BJ (cell line): ENCODE data around the gene CLDN18. TPM values are rescaled to one million over a fixed set of nuclear protein-coding genes. Genes with fewer than 3 reads are reported as not detected.

Experiments used
- CTCF ChIA-PET: fragments of 350-600 bp; formaldehyde crosslinking; extraction: SDS; loops from one replicate; lab custom pipeline; 2021; ENCODE audit warnings: antibody characterized with exemption, inconsistent platforms; lab: Yijun Ruan, JAX
- POLR2A ChIA-PET: fragments of 300-600 bp; sonication (Branson Sonifier 250); formaldehyde crosslinking; extraction: SDS; loops from one replicate; lab custom pipeline; 2021; ENCODE audit warnings: antibody characterized with exemption; lab: Charles Lee
- DNase-seq: peaks from one replicate; pipeline ENCODE4 v3.0.0-alpha.2; 2011; ENCODE audit warnings: low read depth
- H3K27me3 ChIP-seq: 2 replicates; pipeline ENCODE4 v1.6.0; 2011; ENCODE audit warnings: low read length; ENCODE audit not compliant: control insufficient read depth, insufficient read depth
- H3K36me3 ChIP-seq: 2 replicates; pipeline ENCODE4 v1.5.1; 2011; ENCODE audit warnings: low read length; ENCODE audit not compliant: control insufficient read depth, insufficient read depth
- H3K4me3 ChIP-seq: 2 replicates; pipeline ENCODE4 v1.5.1; 2011; ENCODE audit warnings: low read depth, mild to moderate bottlenecking, control low read depth, low read length
- polyA plus RNA-seq: library from polyadenylated mRNA; depleted of rRNA; stranded (reverse); fragments of >200 nt; gene quantifications from 2 replicates; pipeline ENCODE4 v1.2.3, GENCODE V29; 2011
- TF ChIP-seq, protein P1 (sequence below): IDR thresholded peaks from 2 replicates; pipeline ENCODE4 v1.5.1; 2011; ENCODE audit warnings: low read depth, mild to moderate bottlenecking, control low read depth, inconsistent platforms, low read length, moderate library complexity; ENCODE audit not compliant: insufficient read depth

CLDN18 gene
- polyA plus RNA-seq, 1 experiment: not detected

DNA sequence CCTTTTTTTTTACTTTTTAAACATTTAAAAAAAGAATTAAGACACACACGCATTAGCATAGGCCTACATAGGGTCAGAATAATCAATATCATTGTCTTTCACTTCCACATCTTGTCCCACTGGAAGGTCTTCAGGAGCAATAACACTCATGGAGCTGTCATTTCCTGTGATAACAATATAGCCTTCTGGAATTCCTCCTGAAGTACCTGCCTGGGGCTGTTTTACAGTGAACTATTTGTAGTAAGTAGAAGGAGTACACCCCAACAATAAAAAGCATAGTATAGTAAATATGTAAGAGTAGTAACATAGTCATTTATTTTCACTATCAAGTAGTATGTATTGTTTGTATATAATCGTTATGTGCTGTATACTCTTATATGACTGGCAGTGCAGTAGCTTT lies 19.5 kb upstream of the CLDN18 start:
- TF ChIP-seq, protein P1, sequence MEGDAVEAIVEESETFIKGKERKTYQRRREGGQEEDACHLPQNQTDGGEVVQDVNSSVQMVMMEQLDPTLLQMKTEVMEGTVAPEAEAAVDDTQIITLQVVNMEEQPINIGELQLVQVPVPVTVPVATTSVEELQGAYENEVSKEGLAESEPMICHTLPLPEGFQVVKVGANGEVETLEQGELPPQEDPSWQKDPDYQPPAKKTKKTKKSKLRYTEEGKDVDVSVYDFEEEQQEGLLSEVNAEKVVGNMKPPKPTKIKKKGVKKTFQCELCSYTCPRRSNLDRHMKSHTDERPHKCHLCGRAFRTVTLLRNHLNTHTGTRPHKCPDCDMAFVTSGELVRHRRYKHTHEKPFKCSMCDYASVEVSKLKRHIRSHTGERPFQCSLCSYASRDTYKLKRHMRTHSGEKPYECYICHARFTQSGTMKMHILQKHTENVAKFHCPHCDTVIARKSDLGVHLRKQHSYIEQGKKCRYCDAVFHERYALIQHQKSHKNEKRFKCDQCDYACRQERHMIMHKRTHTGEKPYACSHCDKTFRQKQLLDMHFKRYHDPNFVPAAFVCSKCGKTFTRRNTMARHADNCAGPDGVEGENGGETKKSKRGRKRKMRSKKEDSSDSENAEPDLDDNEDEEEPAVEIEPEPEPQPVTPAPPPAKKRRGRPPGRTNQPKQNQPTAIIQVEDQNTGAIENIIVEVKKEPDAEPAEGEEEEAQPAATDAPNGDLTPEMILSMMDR: no peak
- H3K4me3 ChIP-seq: no peak overlapping the region
- no peaks in the 10 kb centered on the region for H3K36me3 ChIP-seq
- H3K27me3 ChIP-seq: peaks cover 1% of the 10 kb centered on the region
- ChIA-PET POLR2A (interaction anchor here (0.6 kb wide), 1 partner anchor 53 kb away, joined by 3 read pairs; no protein-coding TSS in a partner anchor), CTCF (interaction anchor here (0.9 to 1.2 kb wide), 3 partner anchors 10 to 958 kb away, joined by 3 to 4 read pairs (median 4); no protein-coding TSS in a partner anchor)
- no peak for DNase-seq

DNA sequence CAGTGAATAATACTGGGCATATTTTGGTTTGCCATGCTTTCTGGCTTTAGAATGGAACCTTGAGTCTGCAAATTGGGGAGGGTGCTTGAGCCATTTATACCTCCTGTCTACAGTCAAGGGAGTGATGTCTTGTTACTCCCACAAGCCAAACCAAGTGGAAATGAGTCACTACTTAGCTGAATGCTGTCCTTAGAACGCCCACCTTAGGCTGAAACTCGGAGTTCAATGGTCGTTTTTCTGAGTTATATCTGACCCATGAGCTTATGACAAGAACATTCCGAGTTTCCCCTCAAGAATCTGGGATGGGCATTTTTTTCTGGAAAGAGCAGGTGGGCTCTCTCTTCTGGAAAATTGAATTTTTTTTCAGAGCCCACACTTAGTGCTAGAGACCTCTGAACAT lies 17.4 kb upstream of the CLDN18 start:
- H3K4me3 ChIP-seq: no peak overlapping the region
- no peaks in the 10 kb centered on the region for H3K36me3 ChIP-seq
- no peak for DNase-seq
- CTCF ChIA-PET: no interaction called here
- POLR2A ChIA-PET: no interaction called here
- peaks cover 1% of the 10 kb centered on the region for H3K27me3 ChIP-seq
- TF ChIP-seq, protein P1: no peak

GRCh38 chr3:137998121-137999042 lies 11.6 kb upstream of the CLDN18 start:
- CTCF ChIA-PET: no interaction called here
- no peak for DNase-seq

DNA sequence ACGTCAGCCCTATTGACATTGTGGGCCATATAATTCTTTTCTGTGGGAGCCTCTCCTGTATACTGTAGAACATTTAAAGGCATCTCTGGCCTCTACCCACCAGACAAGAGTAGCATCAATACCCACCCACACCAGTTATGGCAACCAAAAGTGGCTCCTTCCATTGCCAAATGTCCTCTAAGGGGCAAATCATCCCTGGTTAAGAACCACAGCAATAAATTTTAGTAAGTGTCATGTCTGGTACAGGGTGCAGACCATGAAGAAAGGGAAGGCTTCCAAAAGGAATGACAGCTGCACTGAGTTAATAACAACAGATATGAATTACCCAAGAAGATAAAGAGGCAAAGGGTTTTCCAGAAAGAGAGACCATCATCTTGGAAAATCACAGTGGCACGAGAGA lies 6.9 kb upstream of the CLDN18 start:
- Histone ChIP-seq H3K4me3 (no peak overlapping the region), H3K36me3 (no peaks in the 10 kb centered on the region), H3K27me3 (no peaks in the 10 kb centered on the region)
- TF ChIP-seq, protein P1: no peak
- POLR2A ChIA-PET: no interaction called here
- CTCF ChIA-PET: no interaction called here
- no peak for DNase-seq

More at GRCh38 chr3:137998121-137999042, 11.6 kb upstream of the CLDN18 start:
- Histone ChIP-seq H3K4me3 (no peak overlapping the region), H3K36me3 (no peaks in the 10 kb centered on the region), H3K27me3 (no peaks in the 10 kb centered on the region)
- POLR2A ChIA-PET: no interaction called here
- TF ChIP-seq, protein P1: no peak

GRCh38 chr3:138005627-138006026 lies 4.3 kb upstream of the CLDN18 start:
- TF ChIP-seq, protein P1: no peak
- ChIA-PET POLR2A (no interaction called here), CTCF (interaction anchor here (0.7 to 1.5 kb wide), 2 partner anchors 10 to 48 kb away, joined by 3 to 5 read pairs; no protein-coding TSS in a partner anchor)
- no peaks in the 10 kb centered on the region; the same call in 1 of the 2 replicates for H3K36me3 ChIP-seq
- H3K27me3 ChIP-seq: no peaks in the 10 kb centered on the region
- no peak for DNase-seq
- no peak overlapping the region for H3K4me3 ChIP-seq
